ENCODE data around the gene COL15A1.

The COL15A1 gene

GRCh38 chr9:98949565-98949964 lies 5.9 kb downstream of the COL15A1 start:
- DNase-seq (ENCODE audit: extremely low read depth, low read depth) = no peak
- TF ChIP-seq CTCF (IDR thresholded peaks at IDR 0.05; ENCODE audit: low read depth, low read length) = no peak

GRCh38 chr9:98950262-98950661 lies 6.6 kb downstream of the COL15A1 start:
- DNase-seq (ENCODE audit: extremely low read depth, low read depth) = no peak
- no peak for TF ChIP-seq CTCF (IDR thresholded peaks at IDR 0.05; ENCODE audit: low read depth, low read length)

- no peak for DNase-seq (ENCODE audit: extremely low read depth, low read depth)
- TF ChIP-seq CTCF (IDR thresholded peaks at IDR 0.05; ENCODE audit: low read depth, low read length) = no peak
Measured at GRCh38 chr9:98951967-98952366, 8.3 kb downstream of the COL15A1 start.

- no peak for TF ChIP-seq CTCF (IDR thresholded peaks at IDR 0.05; ENCODE audit: low read depth, low read length)
- DNase-seq (ENCODE audit: extremely low read depth, low read depth) = no peak
Measured at GRCh38 chr9:98953581-98954243, 10.0 kb downstream of the COL15A1 start.

- no peak for TF ChIP-seq CTCF (IDR thresholded peaks at IDR 0.05; ENCODE audit: low read depth, low read length)
- DNase-seq (ENCODE audit: extremely low read depth, low read depth) = no peak
Measured at GRCh38 chr9:98954244-98954610, 10.5 kb downstream of the COL15A1 start.

GRCh38 chr9:98955259-98955658 lies 11.6 kb downstream of the COL15A1 start:
- no peak for DNase-seq (ENCODE audit: extremely low read depth, low read depth)
- no peak for TF ChIP-seq CTCF (IDR thresholded peaks at IDR 0.05; ENCODE audit: low read depth, low read length)

GRCh38 chr9:98957826-98958225 lies 14.1 kb downstream of the COL15A1 start:
- TF ChIP-seq CTCF (IDR thresholded peaks at IDR 0.05; ENCODE audit: low read depth, low read length) = no peak
- no peak for DNase-seq (ENCODE audit: extremely low read depth, low read depth)
